ENCODE data around the gene BET1.

Gene BET1

DNA sequence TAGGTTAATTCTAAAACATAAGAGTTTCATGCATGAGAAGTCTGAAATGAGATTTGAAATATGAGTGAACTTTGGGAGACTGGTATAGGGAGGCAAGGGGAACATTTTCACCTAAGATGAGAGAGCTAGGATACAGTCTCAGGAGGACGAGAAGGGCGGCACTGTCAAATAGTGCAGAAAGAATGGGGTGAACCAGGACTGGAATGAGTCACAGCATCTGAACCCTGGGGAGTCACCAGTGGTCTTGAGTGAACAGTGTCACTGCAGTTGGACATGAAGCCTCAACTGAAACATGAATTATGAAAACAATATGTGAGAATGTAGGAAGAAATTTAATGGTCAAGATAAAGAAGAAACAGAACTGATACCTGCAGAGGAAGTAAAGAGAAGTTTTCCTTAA, 48.9 kb downstream of the BET1 start:
- no peak for DNase-seq

DNA sequence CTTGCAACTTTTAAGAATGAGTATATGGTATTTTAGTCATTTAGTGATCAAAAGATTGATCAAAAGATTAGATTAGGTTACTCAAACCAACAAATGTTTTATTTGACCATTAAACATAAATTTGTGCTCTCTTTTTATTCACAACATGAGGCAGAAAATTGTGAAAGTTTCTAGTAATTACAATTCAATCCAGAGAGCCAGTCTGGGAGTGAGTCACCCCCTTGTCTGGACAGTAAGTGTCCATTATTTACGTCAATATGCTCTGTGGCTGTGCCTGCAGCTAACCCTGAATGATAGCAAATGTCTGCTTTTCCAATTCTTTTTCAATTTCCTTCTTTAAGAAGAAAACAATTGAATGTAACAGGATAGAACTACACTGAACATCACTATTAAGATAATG, 54.7 kb downstream of the BET1 start:
- DNase-seq = no peak

DNA sequence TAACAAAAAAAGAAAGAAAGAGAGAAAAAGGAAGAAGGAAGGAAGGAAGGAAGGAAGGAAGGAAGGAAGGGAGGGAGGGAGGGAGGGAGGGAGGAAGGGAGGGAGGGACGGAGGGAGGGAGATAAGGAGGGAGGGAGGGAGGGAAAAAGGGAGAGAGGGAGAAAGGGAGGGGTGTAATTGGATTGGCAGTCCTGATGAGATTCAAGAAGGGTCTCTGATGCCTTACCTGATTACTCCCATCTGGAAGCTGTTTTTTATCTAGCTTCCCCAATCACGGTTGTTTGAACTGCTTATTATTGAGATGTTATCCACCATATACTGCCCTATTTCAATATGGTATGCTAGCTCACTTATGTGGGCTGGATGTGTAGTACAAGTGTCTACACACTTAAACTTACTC, 55.3 kb downstream of the BET1 start:
- no peak for DNase-seq

DNA sequence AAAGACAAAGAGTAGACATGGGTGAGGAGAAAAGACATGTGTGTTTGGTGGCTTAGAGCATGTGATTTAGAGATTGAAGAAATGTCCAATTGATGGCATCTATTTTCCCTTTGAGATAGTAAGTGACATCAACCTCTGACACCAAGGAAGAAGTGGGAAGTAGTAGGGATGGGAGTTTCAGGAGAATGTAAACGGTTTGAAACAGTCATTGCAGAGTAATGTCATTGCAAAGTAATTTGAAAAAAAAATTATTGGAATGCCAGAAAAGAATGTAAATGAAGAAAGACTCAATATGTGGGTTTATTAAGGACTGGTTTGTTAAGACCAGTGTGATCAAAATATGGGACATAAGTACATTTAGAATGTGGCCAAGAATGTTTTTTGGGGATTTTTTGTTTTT, 56.0 kb downstream of the BET1 start:
- no peak for DNase-seq

- no peak for DNase-seq
Observed at GRCh38 chr7:93945756-93946535, 58.2 kb downstream of the BET1 start.

DNA sequence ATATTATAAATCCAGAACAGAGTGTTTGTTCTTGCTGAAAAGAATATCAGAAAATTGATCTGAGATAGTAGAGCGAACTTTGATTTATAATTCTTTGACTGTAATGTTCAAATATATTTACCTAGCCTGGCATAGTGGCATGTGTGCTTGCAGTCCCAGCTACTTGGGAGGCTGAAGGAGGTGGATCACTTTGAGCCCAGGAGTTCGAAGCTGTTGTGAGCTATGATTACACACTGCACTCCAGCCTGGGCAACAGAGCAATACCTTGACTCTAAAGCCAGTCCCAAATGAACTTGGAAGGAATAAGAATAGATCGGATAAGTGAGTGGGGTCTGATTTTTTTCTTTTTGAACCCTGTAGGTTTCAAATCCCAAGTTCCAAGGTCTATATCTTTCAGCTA, 59.1 kb downstream of the BET1 start:
- DNase-seq = no peak

- no peak for DNase-seq
Observed at GRCh38 chr7:93944673-93945072, 59.5 kb downstream of the BET1 start.

- DNase-seq = no peak
Observed at GRCh38 chr7:93943816-93944540, 60.2 kb downstream of the BET1 start.
